ENCODE results near the gene IMPG2. TPM values are rescaled to one million over a fixed set of nuclear protein-coding genes. Genes with fewer than 3 reads are reported as not detected.

IMPG2 gene
- total RNA-seq, 1 donor from 2014 or later = 2.4 TPM

DNA sequence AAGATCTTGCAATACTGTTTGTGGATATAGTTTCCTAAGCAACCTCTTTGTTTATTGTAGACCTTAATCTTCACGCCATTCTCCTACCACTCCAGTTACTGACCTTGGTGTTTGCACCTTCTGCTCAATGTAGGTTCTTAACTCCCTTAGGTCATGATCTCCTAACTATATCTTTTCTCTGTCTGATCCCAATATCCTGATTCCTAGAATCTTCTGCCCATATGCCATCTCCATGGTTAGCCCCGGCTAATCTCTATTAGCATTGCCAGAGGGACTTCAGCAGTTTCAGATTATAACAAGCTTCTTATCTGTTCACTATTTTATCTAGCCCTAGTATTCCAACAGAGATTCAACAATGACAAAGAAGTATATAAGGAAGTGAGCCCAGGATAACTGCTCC, 64.9 kb downstream of the IMPG2 start:
- Mint-ChIP-seq H3K9me3 (ENCODE audit: unreplicated experiment) (no peaks in the 10 kb centered on the region), H3K27me3 (ENCODE audit: unreplicated experiment) (no peaks in the 10 kb centered on the region), H3K27ac (ENCODE audit: unreplicated experiment) (no peak overlapping the region), H3K4me3 (ENCODE audit: unreplicated experiment) (no peak overlapping the region), H3K4me1 (ENCODE audit: low read depth, unreplicated experiment) (no peaks in the 10 kb centered on the region), H3K36me3 (ENCODE audit: unreplicated experiment) (no peaks in the 10 kb centered on the region)
- TF ChIP-seq, protein P1, sequence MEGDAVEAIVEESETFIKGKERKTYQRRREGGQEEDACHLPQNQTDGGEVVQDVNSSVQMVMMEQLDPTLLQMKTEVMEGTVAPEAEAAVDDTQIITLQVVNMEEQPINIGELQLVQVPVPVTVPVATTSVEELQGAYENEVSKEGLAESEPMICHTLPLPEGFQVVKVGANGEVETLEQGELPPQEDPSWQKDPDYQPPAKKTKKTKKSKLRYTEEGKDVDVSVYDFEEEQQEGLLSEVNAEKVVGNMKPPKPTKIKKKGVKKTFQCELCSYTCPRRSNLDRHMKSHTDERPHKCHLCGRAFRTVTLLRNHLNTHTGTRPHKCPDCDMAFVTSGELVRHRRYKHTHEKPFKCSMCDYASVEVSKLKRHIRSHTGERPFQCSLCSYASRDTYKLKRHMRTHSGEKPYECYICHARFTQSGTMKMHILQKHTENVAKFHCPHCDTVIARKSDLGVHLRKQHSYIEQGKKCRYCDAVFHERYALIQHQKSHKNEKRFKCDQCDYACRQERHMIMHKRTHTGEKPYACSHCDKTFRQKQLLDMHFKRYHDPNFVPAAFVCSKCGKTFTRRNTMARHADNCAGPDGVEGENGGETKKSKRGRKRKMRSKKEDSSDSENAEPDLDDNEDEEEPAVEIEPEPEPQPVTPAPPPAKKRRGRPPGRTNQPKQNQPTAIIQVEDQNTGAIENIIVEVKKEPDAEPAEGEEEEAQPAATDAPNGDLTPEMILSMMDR (IDR thresholded peaks at IDR 0.05; ENCODE audit: partially characterized antibody, unreplicated experiment) = no peak
- DNase-seq = no peak

DNA sequence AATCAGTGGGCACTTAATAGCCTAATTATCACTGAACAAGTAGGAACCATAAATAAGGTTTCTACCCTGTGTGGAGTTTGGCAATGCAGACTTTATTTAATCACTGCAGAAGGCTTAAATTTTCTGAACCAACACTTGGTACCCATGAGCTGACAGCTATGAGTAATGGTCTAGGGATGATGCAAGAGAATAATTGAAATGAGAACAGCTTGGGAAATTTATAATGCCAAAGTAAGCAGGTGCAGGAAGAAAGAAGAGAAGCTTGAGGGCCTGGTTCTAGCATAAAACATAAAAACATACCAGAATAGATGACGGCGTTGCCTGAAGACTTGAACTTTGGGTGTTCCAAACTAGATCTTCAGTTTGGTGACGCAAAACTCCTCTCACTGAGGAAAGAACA, 67.0 kb downstream of the IMPG2 start:
- no peaks in the 10 kb centered on the region for H3K9me3 Mint-ChIP-seq (ENCODE audit: unreplicated experiment)

DNA sequence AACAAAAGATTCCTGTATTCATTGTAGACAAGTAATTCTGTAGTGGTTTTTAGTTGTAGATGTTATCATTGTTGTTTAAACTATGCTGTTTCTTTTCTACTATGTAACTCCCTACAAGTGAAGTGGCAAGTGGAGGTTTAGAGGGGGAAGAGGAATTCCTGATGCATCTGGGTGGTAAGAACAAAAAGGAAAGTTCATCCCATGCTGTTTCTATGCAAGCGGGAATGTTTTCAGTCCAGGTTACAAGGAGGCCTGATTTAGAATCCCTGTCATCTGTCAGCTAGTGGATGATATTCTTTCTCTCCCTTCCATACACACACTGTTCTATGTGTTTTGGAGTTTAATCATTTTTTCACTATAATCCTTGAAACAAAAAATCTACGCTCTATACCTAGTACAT, 67.4 kb downstream of the IMPG2 start:
- Mint-ChIP-seq H3K36me3 (ENCODE audit: unreplicated experiment) (no peaks in the 10 kb centered on the region), H3K27ac (ENCODE audit: unreplicated experiment) (no peak overlapping the region), H3K4me1 (ENCODE audit: low read depth, unreplicated experiment) (no peaks in the 10 kb centered on the region), H3K27me3 (ENCODE audit: unreplicated experiment) (no peaks in the 10 kb centered on the region), H3K4me3 (ENCODE audit: unreplicated experiment) (no peak overlapping the region), H3K9me3 (ENCODE audit: unreplicated experiment) (no peaks in the 10 kb centered on the region)
- DNase-seq = no peak
- TF ChIP-seq, protein P1 (IDR thresholded peaks at IDR 0.05; ENCODE audit: partially characterized antibody, unreplicated experiment) = no peak

More for the DNA sequence above, 67.0 kb downstream of the IMPG2 start:
- no peak for DNase-seq
- TF ChIP-seq, protein P1 (IDR thresholded peaks at IDR 0.05; ENCODE audit: partially characterized antibody, unreplicated experiment) = no peak
- Mint-ChIP-seq H3K36me3 (ENCODE audit: unreplicated experiment) (no peaks in the 10 kb centered on the region), H3K4me3 (ENCODE audit: unreplicated experiment) (no peak overlapping the region), H3K27me3 (ENCODE audit: unreplicated experiment) (no peaks in the 10 kb centered on the region), H3K4me1 (ENCODE audit: low read depth, unreplicated experiment) (no peaks in the 10 kb centered on the region), H3K27ac (ENCODE audit: unreplicated experiment) (no peak overlapping the region)

DNA sequence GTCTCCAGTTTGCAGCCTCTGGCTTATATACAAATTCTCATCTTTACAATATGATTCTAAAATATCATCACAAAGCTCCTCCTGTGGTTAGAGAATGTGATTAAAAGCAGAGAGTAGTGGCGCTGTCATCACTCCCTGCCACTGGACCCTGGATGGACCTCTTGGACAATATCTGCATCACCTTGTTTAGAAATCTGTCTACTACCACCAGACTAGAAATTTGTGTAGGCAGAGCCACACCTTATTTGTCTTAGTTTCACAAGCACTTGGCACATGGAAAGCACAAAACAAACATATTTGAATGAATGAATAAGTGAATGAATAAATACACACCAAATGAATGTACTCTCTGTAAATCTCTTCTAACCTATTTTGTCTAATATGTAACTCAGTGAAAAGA, 68.1 kb downstream of the IMPG2 start:
- no peak for DNase-seq
- Mint-ChIP-seq H3K9me3 (ENCODE audit: unreplicated experiment) (no peaks in the 10 kb centered on the region), H3K4me1 (ENCODE audit: low read depth, unreplicated experiment) (no peaks in the 10 kb centered on the region), H3K4me3 (ENCODE audit: unreplicated experiment) (no peak overlapping the region), H3K27me3 (ENCODE audit: unreplicated experiment) (no peaks in the 10 kb centered on the region), H3K27ac (ENCODE audit: unreplicated experiment) (no peak overlapping the region), H3K36me3 (ENCODE audit: unreplicated experiment) (no peaks in the 10 kb centered on the region)
- TF ChIP-seq, protein P1 (IDR thresholded peaks at IDR 0.05; ENCODE audit: partially characterized antibody, unreplicated experiment) = no peak

DNA sequence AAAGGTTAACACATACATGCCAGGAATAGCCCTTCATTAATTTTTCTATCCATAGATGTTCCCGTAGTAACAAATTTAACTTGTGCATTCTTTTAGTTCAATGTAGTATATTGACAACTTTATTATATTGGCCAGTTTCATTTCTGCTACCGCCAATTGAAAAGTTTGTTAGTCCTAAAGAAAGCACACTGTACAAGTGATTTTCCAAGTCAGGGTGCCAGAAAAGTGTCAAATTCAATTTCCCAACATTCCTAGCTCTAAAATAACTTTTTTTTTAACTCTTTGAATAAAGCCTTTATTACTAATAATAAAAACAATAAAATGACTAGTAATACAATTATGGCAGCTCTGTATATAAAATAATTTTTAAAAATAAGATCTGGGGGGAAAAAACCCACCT, 68.9 kb downstream of the IMPG2 start:
- H3K36me3 Mint-ChIP-seq (ENCODE audit: unreplicated experiment) = no peaks in the 10 kb centered on the region
- no peaks in the 10 kb centered on the region for H3K4me1 Mint-ChIP-seq (ENCODE audit: low read depth, unreplicated experiment)
- DNase-seq = no peak
- H3K27me3 Mint-ChIP-seq (ENCODE audit: unreplicated experiment) = no peaks in the 10 kb centered on the region
- H3K27ac Mint-ChIP-seq (ENCODE audit: unreplicated experiment) = no peak overlapping the region
- TF ChIP-seq, protein P1 (IDR thresholded peaks at IDR 0.05; ENCODE audit: partially characterized antibody, unreplicated experiment) = no peak
- no peak overlapping the region for H3K4me3 Mint-ChIP-seq (ENCODE audit: unreplicated experiment)
- no peaks in the 10 kb centered on the region for H3K9me3 Mint-ChIP-seq (ENCODE audit: unreplicated experiment)
